Smooth muscle cell (in vitro differentiated cells): ENCODE results near the gene DNAI2. TPM values are rescaled to one million over a fixed set of nuclear protein-coding genes. Genes with fewer than 3 reads are reported as not detected.

Experiments used
- DNase-seq: peaks from one replicate; lab custom pipeline; 2025; ENCODE audit not compliant: unreplicated experiment; lab: John Stamatoyannopoulos, UW
- H2AFZ ChIP-seq: fragments of 200-600 bp; sonication (generic); 2 replicates; pipeline ENCODE4 v1.6.0; 2016; ENCODE audit warnings: antibody characterized with exemption, low read depth, mild to moderate bottlenecking
- H3F3A ChIP-seq: fragments of 200-600 bp; sonication (generic); 2 replicates; pipeline ENCODE4 v1.6.0; 2017; ENCODE audit warnings: antibody characterized with exemption, low read depth
- H3K27ac ChIP-seq: fragments of 200-600 bp; sonication (generic); 2 replicates; pipeline ENCODE4 v1.5.1; 2016; ENCODE audit warnings: low read depth, mild to moderate bottlenecking
- H3K27me3 ChIP-seq: fragments of 200-600 bp; sonication (generic); 2 replicates; pipeline ENCODE4 v1.6.1; 2016; ENCODE audit warnings: low read depth, mild to moderate bottlenecking
- H3K36me3 ChIP-seq: fragments of 200-600 bp; sonication (generic); 2 replicates; pipeline ENCODE4 v1.5.1; 2016; ENCODE audit warnings: low read depth
- H3K4me1 ChIP-seq: fragments of 200-600 bp; sonication (generic); 2 replicates; pipeline ENCODE4 v1.5.1; 2016; ENCODE audit warnings: low read depth
- H3K4me2 ChIP-seq: fragments of 200-600 bp; sonication (generic); 2 replicates; pipeline ENCODE4 v1.6.0; 2016; ENCODE audit warnings: mild to moderate bottlenecking
- H3K4me3 ChIP-seq: fragments of 200-600 bp; sonication (generic); 2 replicates; pipeline ENCODE4 v1.5.1; 2016; ENCODE audit warnings: mild to moderate bottlenecking
- H3K79me2 ChIP-seq: fragments of 200-600 bp; sonication (generic); 2 replicates; pipeline ENCODE4 v1.6.0; 2016; ENCODE audit warnings: low read depth, mild to moderate bottlenecking
- H3K9ac ChIP-seq: fragments of 200-600 bp; sonication (generic); 2 replicates; pipeline ENCODE4 v1.6.0; 2016; ENCODE audit warnings: low read depth
- H3K9me3 ChIP-seq: fragments of 200-600 bp; sonication (generic); replicated peaks from 2 replicates; pipeline ENCODE4 v1.5.1; 2016; ENCODE audit warnings: low read depth
- H4K20me1 ChIP-seq: fragments of 200-600 bp; sonication (generic); 2 replicates; pipeline ENCODE4 v1.6.0; 2016; ENCODE audit warnings: low read depth
- CTCF ChIP-seq: fragments of 200-600 bp; sonication (generic); IDR thresholded peaks from 2 replicates; pipeline ENCODE4 v1.5.1; 2017; ENCODE audit warnings: borderline replicate concordance, mild to moderate bottlenecking, antibody characterized with exemption; ENCODE audit not compliant: insufficient read depth, poor library complexity, severe bottlenecking
- WGBS: methylation state at CpG from one replicate; pipeline ENCODE4 v1.1.7; 2016; ENCODE audit warnings: low lambda C conversion rate; 5-methylcytosine and 5-hydroxymethylcytosine counted together
- polyA plus RNA-seq: library from polyadenylated mRNA; unstranded; fragments of >200 nt; fragmentation: Nextera tagmentation; extraction: Ambion mirVana; gene quantifications from 2 replicates; pipeline ENCODE4 v1.2.1, GENCODE V29; 2016
- total RNA-seq: library from RNA; depleted of rRNA; stranded (reverse); fragments of >200 nt; gene quantifications from 2 replicates; pipeline ENCODE4 v1.2.3, GENCODE V29; 2014

DNAI2 gene
- total and polyA plus RNA-seq, 2 experiments from 2014 or later, result not detected

- H3F3A ChIP-seq, result no peaks in the 10 kb centered on the region
Measured at GRCh38 chr17:74328487-74328886, 54.5 kb downstream of the DNAI2 start.

GRCh38 chr17:74329378-74329777 is 55.3 kb downstream of the DNAI2 start:
- Histone ChIP-seq H3F3A (no peaks in the 10 kb centered on the region), H3K4me2 (no peak overlapping the region), H3K4me3 (no peak overlapping the region), H4K20me1 (no peaks in the 10 kb centered on the region), H3K27ac (no peak overlapping the region), H3K9ac (no peak overlapping the region), H3K27me3 (peaks cover 45% of the 10 kb centered on the region), H3K79me2 (no peaks in the 10 kb centered on the region), H2AFZ (no peak overlapping the region), H3K9me3 (no peaks in the 10 kb centered on the region), H3K4me1 (peaks cover 8% of the 10 kb centered on the region), H3K36me3 (no peaks in the 10 kb centered on the region)
- no peak for DNase-seq
- no peak for TF ChIP-seq CTCF
- 96% methylated on average over 3 of the region's 3 CpGs for WGBS

More at GRCh38 chr17:74328487-74328886, 54.5 kb downstream of the DNAI2 start:
- no peaks in the 10 kb centered on the region for H3K36me3 ChIP-seq
- no peaks in the 10 kb centered on the region for H3K79me2 ChIP-seq
- H3K9me3 ChIP-seq, result no peaks in the 10 kb centered on the region
- H3K4me2 ChIP-seq, result no peak overlapping the region
- no peak for TF ChIP-seq CTCF
- H3K9ac ChIP-seq, result no peak overlapping the region
- DNase-seq, result no peak
- H3K27me3 ChIP-seq, result peaks cover 54% of the 10 kb centered on the region
- no peak overlapping the region for H3K4me3 ChIP-seq
- H3K4me1 ChIP-seq, result peaks cover 8% of the 10 kb centered on the region
- H2AFZ ChIP-seq, result no peak overlapping the region
- H4K20me1 ChIP-seq, result no peaks in the 10 kb centered on the region
- H3K27ac ChIP-seq, result no peak overlapping the region
- 91% methylated on average over 3 of the region's 3 CpGs for WGBS

- no peak overlapping the region for H3K9ac ChIP-seq
- no peaks in the 10 kb centered on the region for H3K9me3 ChIP-seq
- no peak for DNase-seq
- WGBS, result 89% methylated on average over 8 of the region's 8 CpGs
- H3F3A ChIP-seq, result no peaks in the 10 kb centered on the region
- H3K4me1 ChIP-seq, result peaks cover 8% of the 10 kb centered on the region
- no peaks in the 10 kb centered on the region for H4K20me1 ChIP-seq
- H3K27me3 ChIP-seq, result peaks cover 35% of the 10 kb centered on the region
- TF ChIP-seq CTCF, result no peak
- H3K4me2 ChIP-seq, result no peak overlapping the region
- no peaks in the 10 kb centered on the region for H3K36me3 ChIP-seq
- no peak overlapping the region for H3K27ac ChIP-seq
- no peak overlapping the region for H2AFZ ChIP-seq
- H3K79me2 ChIP-seq, result no peaks in the 10 kb centered on the region
- H3K4me3 ChIP-seq, result no peak overlapping the region
Measured at GRCh38 chr17:74330446-74330845, 56.4 kb downstream of the DNAI2 start.

- H3K4me2 ChIP-seq, result no peak overlapping the region
- TF ChIP-seq CTCF, result no peak
- WGBS, result 75% methylated on average over 6 of the region's 7 CpGs
Measured at GRCh38 chr17:74332017-74332650, 58.1 kb downstream of the DNAI2 start.

More at GRCh38 chr17:74332017-74332650, 58.1 kb downstream of the DNAI2 start:
- Histone ChIP-seq H3F3A (no peaks in the 10 kb centered on the region), H3K4me1 (no peaks in the 10 kb centered on the region), H3K4me3 (no peak overlapping the region), H3K27ac (no peak overlapping the region), H3K9ac (no peak overlapping the region), H3K36me3 (no peaks in the 10 kb centered on the region), H3K79me2 (no peaks in the 10 kb centered on the region), H3K9me3 (no peaks in the 10 kb centered on the region), H4K20me1 (no peaks in the 10 kb centered on the region), H2AFZ (no peak overlapping the region), H3K27me3 (peaks cover 22% of the 10 kb centered on the region)
- DNase-seq, result no peak
